Fibroblast of upper back skin (primary cell): ENCODE data around the gene CATSPERE.
"Not testable (repeated sequence)": the region's sequence is repeated elsewhere in the genome, so short reads cannot be mapped to it uniquely, and the experiment has no call there.

Experiments
- DNase-seq: peaks from one replicate; pipeline ENCODE4 v3.0.0-alpha.2; 2013

The CATSPERE gene

DNA sequence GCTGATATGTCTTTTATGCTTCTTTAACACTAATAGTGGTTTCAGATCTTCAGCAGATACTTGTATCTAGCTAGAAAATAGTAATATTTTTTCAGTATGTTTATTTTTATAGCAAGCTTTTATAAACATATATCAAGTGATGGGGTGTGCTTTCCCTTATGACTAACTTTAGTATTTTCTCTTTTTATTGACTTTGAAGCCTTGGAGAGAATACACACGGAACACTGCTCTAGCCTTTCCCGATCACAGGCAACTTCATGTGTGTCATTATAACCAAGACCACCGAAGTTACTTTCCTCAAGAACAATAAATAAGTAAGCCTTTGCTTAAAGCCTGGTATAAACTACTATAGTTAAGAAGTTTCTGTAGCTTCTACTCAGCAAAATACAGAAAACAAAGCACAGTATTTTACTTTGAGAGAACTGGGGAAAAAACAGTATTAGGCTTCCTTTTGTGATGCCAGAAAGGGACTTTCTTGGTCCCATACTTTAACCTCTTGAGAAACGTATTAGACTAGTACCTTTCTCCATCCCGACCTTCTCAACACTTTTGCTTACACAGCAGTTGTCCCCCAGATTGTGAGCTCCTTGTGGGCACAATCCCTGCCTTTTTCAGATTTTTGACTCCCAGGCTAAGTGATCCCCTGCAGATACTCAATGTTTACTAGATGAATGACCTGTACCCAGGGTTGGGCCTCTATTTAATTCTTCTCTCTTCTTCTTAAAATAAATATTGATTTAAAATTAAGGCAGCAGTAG, 12.6 kb upstream of the CATSPERE start:
- DNase-seq, result no peak

DNA sequence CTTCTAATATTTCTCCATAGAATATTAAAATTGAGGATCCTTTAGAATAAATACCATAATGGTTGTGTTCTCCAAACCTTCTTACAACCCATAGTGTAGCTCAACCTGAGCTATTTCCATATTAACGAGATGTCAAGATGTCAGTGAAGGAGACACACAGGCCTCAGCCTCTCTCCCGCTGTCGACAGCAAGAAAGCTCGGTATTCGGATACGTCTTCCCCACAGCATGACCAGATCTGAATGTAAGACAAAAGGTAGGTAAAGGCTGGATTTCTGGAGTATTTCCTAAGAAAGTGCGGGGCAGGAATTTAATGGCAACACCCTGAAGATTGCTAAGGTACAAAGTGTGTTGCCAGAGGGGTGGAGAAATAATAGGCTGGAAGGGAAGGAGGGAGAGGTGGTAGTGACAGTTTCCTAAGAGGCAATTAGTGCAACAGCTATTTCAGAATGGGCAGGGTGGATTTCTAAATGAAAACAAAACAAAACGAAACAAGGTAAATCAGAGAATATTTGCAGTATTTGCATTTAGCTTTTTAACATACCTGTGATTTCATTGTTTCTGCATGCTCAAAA, 11.1 kb upstream of the CATSPERE start:
- DNase-seq, result no peak

- peak; percentile 60 for DNase-seq
These were observed 10.2 kb upstream of the CATSPERE start for GRCh38 chr1:244450597-244451538.

DNA sequence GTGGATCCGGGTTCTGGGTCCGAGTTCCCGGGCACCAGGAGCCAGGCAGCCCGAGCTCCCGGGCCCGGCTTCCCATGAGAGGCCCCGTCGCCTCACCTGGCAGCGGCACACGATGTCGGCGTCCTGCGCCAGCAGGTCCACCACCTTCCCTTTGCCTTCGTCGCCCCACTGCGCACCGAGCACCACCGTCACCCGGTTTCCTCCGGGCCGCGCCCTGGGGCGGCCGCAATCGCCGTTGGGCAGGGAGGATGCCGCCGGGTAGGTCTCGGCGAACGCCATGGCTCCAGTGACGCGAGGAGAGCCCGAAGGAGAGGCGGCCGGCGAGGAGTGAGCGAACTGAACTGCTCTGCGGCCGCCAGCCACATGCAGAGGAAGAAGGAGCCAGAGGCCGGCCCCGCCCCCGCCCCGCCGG, 9.5 kb upstream of the CATSPERE start, which contains the start of gene ADSS2:
ADSS2 (minus strand) TSS at position 371 of the 412 bp plus-strand sequence; CDS start at position 279, 92 bp downstream.
- no peak for DNase-seq

GRCh38 chr1:244451951-244452795, 8.9 kb upstream of the CATSPERE start:
- DNase-seq, result peak; percentile 99

DNA sequence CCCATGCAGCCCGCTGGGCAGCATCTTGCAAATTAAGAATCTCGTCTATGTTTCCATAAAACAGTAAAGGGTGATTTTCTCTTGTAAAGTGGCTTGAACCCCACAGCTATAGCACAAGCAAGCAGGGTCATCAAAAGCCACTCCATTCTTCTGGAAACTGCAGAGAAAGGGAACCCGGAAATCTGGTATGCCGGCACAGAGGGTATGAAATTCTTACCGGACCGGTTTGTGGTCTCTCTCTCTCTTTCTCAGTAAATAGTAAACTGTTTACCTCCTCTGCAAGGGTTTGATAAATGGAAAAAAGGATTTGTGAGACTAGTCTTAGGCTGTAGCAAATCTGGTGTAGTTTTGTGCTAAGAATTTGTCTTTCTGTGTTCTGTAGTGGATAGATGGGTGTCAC, 6.7 kb upstream of the CATSPERE start:
- no peak for DNase-seq

GRCh38 chr1:244456586-244456985, 4.5 kb upstream of the CATSPERE start:
- DNase-seq, result no peak

DNA sequence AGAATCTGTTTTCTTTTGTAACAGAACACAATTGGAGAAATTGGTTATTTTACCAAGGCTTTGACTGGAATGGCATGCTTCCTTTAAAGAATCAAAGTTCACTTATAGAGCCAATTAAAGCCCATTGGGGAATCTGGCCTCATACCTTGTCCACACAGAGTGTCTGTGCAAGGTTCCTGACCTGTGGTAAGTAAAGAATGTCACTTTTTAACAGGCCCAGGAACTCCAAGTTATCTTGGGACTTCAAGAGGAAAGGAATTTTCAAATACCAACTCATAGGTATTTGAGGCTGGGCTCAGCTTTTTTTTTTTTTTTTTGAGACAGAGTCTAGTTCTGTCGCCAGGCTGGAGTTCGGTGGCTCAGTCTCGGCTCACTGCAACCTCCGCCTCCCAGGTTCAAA, 2.3 kb upstream of the CATSPERE start:
- DNase-seq, result no peak

DNA sequence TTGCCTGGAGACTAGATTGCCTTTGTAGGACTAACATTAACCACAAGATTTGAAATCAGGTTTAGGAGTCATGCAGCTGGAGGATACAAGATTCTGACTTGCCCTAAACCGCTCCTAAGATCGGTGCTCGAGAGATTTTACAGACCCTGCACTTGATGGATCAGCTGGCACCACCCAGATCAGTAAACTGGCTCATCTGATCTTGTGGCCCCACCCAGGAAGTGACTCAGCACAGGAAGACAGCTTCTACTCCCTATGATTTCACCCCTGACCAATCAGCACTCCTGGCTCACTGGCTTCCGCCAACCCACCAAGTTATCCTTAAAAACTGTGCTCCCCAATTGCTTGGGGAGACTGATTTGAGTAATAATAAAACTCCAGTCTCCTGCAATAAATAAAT, 876 bp upstream of the CATSPERE start:
- DNase-seq, result no peak

DNA sequence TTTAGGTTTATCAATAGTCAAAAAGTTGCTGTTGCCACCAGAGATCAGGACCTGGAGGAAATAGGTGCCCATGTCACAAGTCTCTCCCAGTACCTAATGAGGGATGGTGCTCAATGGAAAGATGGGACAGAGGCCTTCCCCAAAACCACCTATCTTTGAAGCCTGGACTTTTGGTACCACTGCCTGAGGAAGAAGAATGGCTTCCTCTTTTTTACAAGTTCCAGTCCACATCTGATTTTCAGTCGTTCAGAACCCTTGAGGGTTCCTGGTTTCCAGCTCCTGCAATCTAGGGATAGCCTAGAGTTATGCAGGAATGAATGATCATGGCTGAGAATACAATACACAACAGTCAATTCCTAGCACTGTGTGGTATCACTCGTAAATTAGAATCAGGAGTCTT, 5.7 kb downstream of the CATSPERE start:
- no peak for DNase-seq

DNA sequence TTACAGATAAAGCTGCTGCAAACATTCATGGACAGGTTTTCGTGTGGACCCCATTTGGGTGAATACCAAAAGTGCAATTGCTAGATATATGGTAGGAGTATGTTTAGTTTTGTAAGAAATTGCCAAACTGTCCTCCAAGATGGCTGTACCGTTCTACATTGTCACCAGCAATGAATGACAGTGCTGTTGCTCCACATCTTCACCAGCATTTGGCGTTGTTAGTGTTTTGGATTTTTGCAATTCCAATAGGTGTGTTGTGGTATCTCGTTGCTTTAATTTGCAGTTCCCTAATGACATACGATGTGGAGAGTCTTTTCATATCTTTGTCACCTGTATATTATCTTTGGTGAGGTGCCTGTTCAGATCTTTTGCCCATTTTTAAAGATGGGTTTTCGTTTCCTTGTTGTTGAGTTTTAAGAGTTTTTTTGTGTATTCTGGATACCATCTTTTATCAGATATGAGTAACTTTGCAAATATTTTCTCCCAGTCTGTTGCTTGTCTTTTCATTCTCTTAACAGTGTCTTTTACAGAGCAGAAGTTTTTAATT, 12.1 kb downstream of the CATSPERE start:
- DNase-seq, result no peak

DNA sequence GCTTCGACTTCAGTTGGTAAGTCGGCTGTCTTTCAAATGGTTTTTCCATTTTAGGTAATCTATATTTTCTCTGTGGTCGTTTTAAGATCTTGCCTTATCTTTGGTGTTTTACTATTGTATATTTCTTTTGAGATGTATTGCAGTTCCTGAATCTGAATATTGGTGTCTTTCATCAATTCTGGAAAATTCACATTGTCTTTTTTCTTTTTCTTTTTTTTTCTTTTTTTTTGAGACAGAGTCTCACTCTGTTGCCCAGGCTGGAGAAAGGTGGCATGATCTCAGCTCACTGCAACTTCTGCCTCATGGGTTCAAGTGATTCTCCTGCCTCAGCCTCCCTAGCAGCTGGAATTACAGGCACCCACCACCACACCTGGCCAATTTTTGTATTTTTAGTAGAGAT, 23.9 kb downstream of the CATSPERE start:
- not testable (repeated sequence) for DNase-seq

DNA sequence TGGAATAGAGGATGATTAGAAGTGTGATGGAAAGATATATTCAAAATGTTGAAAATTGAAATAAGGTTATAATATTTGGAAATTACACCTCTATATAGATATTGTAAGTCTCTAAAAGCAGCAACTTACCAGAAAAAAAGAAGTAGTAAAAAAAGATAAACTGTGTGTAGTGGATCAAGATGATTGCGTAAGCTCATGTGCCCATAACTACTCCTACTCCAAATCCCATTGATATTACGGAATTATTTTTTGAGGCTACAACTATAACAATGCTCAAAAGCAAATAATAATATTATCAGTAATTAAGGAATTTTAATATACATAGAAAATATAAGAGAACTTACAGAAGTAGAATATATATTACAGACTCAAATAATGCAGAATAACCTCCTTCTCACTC, 33.6 kb downstream of the CATSPERE start:
- no peak for DNase-seq

DNA sequence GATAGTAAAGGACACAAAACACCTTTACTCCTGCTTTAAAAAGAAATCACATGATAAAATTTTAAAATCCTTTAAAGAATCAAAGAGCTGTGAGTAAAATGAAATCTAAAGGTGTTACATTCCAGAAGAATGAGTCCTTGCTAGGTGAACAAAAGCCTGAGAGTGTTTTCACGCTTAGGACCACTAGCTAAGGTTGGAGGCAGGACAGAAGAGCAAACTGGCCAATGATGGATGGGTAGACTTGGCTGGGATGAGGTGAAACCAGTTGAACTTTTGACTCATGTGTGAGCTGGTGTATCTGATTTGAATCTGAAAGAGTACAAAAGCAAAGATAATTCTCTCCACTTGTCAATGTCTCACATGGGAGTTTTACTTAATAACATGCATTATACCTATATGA, 35.1 kb downstream of the CATSPERE start:
- DNase-seq, result no peak

GRCh38 chr1:244497805-244498204, 36.7 kb downstream of the CATSPERE start:
- no peak for DNase-seq

GRCh38 chr1:244499484-244499883, 38.4 kb downstream of the CATSPERE start:
- not testable (repeated sequence) for DNase-seq

DNA sequence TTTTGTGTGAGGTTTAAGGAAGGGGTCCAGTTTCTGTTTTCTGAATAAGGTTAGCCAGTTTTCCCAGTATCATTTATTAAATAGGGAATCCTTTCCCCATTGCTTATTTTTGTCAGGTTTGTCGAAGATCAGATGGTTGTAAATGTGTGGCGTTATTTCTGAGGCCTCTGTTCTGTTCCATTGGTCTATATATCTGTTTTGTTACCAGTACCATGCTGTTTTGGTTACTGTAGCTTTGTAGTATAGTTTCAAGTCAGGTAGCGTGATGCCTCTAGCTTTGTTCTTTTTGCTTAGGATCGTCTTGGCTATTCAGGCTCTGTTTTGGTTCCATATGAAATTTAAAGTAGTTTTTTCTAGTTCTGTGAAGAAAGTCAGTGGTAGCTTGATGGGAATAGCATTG, 39.4 kb downstream of the CATSPERE start:
- not testable (repeated sequence) for DNase-seq

GRCh38 chr1:244502630-244503029, 41.6 kb downstream of the CATSPERE start:
- no peak for DNase-seq

DNA sequence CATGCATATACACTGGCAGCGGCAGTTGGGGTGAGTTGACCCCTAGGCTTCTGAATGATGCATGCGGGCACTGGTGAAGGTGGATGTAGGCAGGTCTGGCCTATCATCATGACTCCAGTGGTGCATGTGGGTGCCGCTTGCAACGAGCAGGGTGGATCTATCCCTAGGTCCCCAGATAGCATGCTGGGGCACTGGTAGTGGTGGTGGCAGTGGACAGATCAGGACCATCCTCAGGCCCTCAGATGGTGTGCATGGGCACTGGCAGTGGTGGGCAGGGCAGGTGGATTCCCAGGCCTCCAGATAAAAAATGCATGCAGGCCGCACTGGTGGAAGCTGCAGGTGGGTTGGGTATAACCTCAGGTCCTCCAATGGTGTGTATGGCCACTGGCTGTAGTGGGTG, 52.4 kb downstream of the CATSPERE start:
- no peak for DNase-seq

DNA sequence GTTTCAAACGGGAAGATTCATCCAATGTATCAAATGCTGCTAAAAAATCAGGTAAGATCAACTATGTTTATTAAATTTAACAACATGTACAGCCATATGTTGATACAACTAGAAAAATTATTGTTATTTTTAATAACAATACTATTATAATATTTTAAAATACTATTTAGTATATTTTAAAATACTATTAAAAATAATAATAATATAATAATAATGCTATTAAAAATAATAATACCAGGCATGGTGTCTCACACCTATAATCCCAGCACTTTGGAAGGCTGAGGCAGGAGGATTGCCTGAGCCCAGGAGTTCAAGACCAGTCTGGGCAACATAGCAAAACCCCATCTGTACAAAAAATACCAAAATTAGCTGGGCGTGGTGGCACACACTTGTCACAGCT, 54.6 kb downstream of the CATSPERE start:
- no peak for DNase-seq

DNA sequence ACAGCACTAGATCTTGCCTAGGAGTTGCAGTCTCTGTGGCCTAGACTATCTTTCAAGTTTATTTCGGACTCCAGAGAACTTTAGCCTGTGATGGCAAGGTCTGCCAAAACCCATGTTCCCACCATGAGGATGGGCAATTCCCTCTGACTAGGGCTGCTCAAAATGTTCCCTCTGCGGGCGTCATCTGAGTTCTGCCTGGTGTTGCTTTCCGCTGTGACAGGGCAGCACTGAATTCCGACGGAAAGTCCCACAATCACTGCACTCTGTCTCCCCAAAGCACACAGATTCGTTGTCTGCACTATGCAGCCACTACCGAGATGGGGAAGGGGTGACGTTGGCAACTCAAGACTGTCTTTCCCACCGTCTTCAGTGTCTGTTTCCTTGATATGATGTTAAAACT, 75.2 kb downstream of the CATSPERE start:
- no peak for DNase-seq

GRCh38 chr1:244545511-244545910, 84.4 kb downstream of the CATSPERE start:
- DNase-seq, result no peak
